Esophagus muscularis mucosa (tissue), 4 donors: ENCODE measurements around the gene UNC5B. TPM values are rescaled to one million over a fixed set of nuclear protein-coding genes. Genes with fewer than 3 reads are reported as not detected.

Source experiments
- DNase-seq: peaks from one replicate; pipeline ENCODE4 v3.0.0-alpha.2; 2017; ENCODE audit errors: extremely low spot score
- H3K27ac ChIP-seq, 4 donors: fragments of 200-600 bp; sonication (generic); replicated peaks in 1 of 4; 1 replicate in 3 of 4; 2 replicates in 1 of 4; pipeline ENCODE4 v1.5.1; 2016 to 2019; ENCODE audit warnings: mild to moderate bottlenecking in 1 of 4
- H3K27me3 ChIP-seq, 4 donors: fragments of 200-600 bp; sonication (generic); one replicate each; pipeline versions ENCODE4 v1.5.1 to v1.6.0; 2016 to 2019
- H3K36me3 ChIP-seq, 4 donors: fragments of 200-600 bp; sonication (generic); one replicate each; pipeline ENCODE4 v1.5.1; 2016 to 2019
- H3K4me1 ChIP-seq, 4 donors: fragments of 200-600 bp; sonication (generic); one replicate each; pipeline ENCODE4 v1.5.1; 2016 to 2019
- H3K4me3 ChIP-seq, 4 donors: fragments of 200-600 bp; sonication (generic); 1 replicate in 2 of 4; 2 replicates in 2 of 4; pipeline ENCODE4 v1.5.1; 2016 to 2019; ENCODE audit warnings: mild to moderate bottlenecking in 4 of 4, moderate library complexity in 1 of 4
- H3K9me3 ChIP-seq, 4 donors: fragments of 200-600 bp; sonication (generic); 1 replicate in 3 of 4; 2 replicates in 1 of 4; pipeline ENCODE4 v1.5.1; 2016 to 2019
- CTCF ChIP-seq, 3 experiments: fragments of 200-600 bp in 2 of 3; fragments of 450-650 bp in 1 of 3; sonication (generic) in 2 of 3; IDR thresholded peaks; one replicate each; pipeline ENCODE4 v1.5.1; 2017 to 2019; ENCODE audit warnings: antibody characterized with exemption in 3 of 3, mild to moderate bottlenecking in 2 of 3, moderate library complexity in 1 of 3
- EP300 ChIP-seq: sonication (generic); formaldehyde crosslinking; IDR thresholded peaks from one replicate; pipeline ENCODE4 v1.6.1; 2017; ENCODE audit warnings: antibody characterized with exemption
- POLR2A ChIP-seq: fragments of 450-650 bp; IDR thresholded peaks from one replicate; pipeline ENCODE4 v1.6.1; 2017; ENCODE audit warnings: antibody characterized with exemption, moderate library complexity, mild to moderate bottlenecking, low read depth
- POLR2AphosphoS5 ChIP-seq, 2 donors: sonication (generic); formaldehyde crosslinking; IDR thresholded peaks; one replicate each; pipeline ENCODE4 v1.6.1; 2017; ENCODE audit warnings: antibody characterized with exemption in 2 of 2
- WGBS: methylation state at CpG from one replicate; pipeline ENCODE4 v1.1.5; 2018; 5-methylcytosine and 5-hydroxymethylcytosine counted together
- intact Hi-C: fragments of 100-400 bp; cut with DNase I; formaldehyde crosslinking; loops from one replicate; pipeline ENCODE4 v1.15.1; 2023
- total RNA-seq, 4 donors: library from RNA; depleted of rRNA; stranded (reverse); fragments of >200 nt; gene quantifications; one replicate each; pipeline versions ENCODE4 v1.1.0 to v1.2.1, GENCODE V29; 2016

UNC5B gene
- total RNA-seq, 4 donors from 2014 or later: 2.1 to 3.7 (median 2.8) TPM

GRCh38 chr10:71285986-71286385, 73.6 kb downstream of the UNC5B start:
- Histone ChIP-seq H3K4me3 (no peak overlapping the region), H3K36me3 (peaks cover 0 to 48% (median 11%) of the 10 kb centered on the region in 4 donors), H3K27ac (no peak overlapping the region), H3K4me1 (peaks cover 0 to 5% (median 0%) of the 10 kb centered on the region in 4 donors), H3K9me3 (no peaks in the 10 kb centered on the region), H3K27me3 (no peaks in the 10 kb centered on the region)
- intact Hi-C loops: loop anchor here (2.0 to 5.0 kb wide), 2 partner anchors 79 to 359 kb away; no protein-coding TSS in a partner anchor
- DNase-seq: no peak
- TF ChIP-seq CTCF (IDR thresholded peaks at IDR 0.05) (no peak), EP300 (no peak), POLR2AphosphoS5 (IDR thresholded peaks at IDR 0.05) (no peak), POLR2A (no peak)
- 66% methylated on average over 4 of the region's 4 CpGs for WGBS

GRCh38 chr10:71286521-71287294, 74.3 kb downstream of the UNC5B start:
- no peak overlapping the region for H3K27ac ChIP-seq
- H3K27me3 ChIP-seq: no peaks in the 10 kb centered on the region
- peaks cover 0 to 54% (median 16%) of the 10 kb centered on the region in 4 donors for H3K36me3 ChIP-seq
- no peak for TF ChIP-seq EP300
- intact Hi-C loops: loop anchor here (2.0 to 5.0 kb wide), 2 partner anchors 79 to 360 kb away; no protein-coding TSS in a partner anchor
- DNase-seq: no peak
- no peak overlapping the region for H3K4me3 ChIP-seq
- H3K9me3 ChIP-seq: no peaks in the 10 kb centered on the region
- 94% methylated on average over 15 of the region's 17 CpGs for WGBS
- peaks cover 0 to 5% (median 0%) of the 10 kb centered on the region in 4 donors for H3K4me1 ChIP-seq

- Histone ChIP-seq H3K36me3 (peaks cover 0 to 54% (median 17%) of the 10 kb centered on the region in 4 donors), H3K9me3 (no peaks in the 10 kb centered on the region), H3K27me3 (no peaks in the 10 kb centered on the region), H3K4me3 (no peak overlapping the region), H3K27ac (no peak overlapping the region), H3K4me1 (peaks cover 0 to 5% (median 0%) of the 10 kb centered on the region in 4 donors)
- WGBS: 61% methylated on average over 3 of the region's 14 CpGs
- intact Hi-C loops: loop anchor here (2.0 to 5.0 kb wide), 2 partner anchors 80 to 361 kb away; no protein-coding TSS in a partner anchor
- TF ChIP-seq POLR2AphosphoS5 (IDR thresholded peaks at IDR 0.05): no peak
- no peak for TF ChIP-seq EP300
- no peak for DNase-seq
Measured at GRCh38 chr10:71287456-71287855, 75.1 kb downstream of the UNC5B start.

GRCh38 chr10:71288461-71288860, 76.1 kb downstream of the UNC5B start:
- H3K9me3 ChIP-seq: no peaks in the 10 kb centered on the region
- WGBS: 93% methylated on average over 15 of the region's 15 CpGs
- no peak overlapping the region for H3K4me3 ChIP-seq
- H3K36me3 ChIP-seq: peaks cover 0 to 63% (median 17%) of the 10 kb centered on the region in 4 donors
- no peak for TF ChIP-seq POLR2AphosphoS5 (IDR thresholded peaks at IDR 0.05)
- TF ChIP-seq POLR2A: no peak
- TF ChIP-seq EP300: no peak
- no peak for TF ChIP-seq CTCF (IDR thresholded peaks at IDR 0.05)
- no peak overlapping the region for H3K27ac ChIP-seq
- no peak for DNase-seq
- intact Hi-C loops: loop anchor here (5.0 kb wide), 1 partner anchor 81 kb away; no protein-coding TSS in a partner anchor
- H3K27me3 ChIP-seq: no peaks in the 10 kb centered on the region
- peaks cover 0 to 5% (median 0%) of the 10 kb centered on the region in 4 donors for H3K4me1 ChIP-seq

- intact Hi-C loops: loop anchor here (5.0 kb wide), 1 partner anchor 82 kb away; no protein-coding TSS in a partner anchor
- TF ChIP-seq POLR2AphosphoS5 (IDR thresholded peaks at IDR 0.05) (no peak), CTCF (IDR thresholded peaks at IDR 0.05) (no peak), EP300 (no peak), POLR2A (no peak)
- no peak for DNase-seq
- H3K27ac ChIP-seq: no peak overlapping the region
- no peak overlapping the region for H3K4me3 ChIP-seq
- H3K27me3 ChIP-seq: no peaks in the 10 kb centered on the region
- H3K36me3 ChIP-seq: peaks cover 0 to 74% (median 17%) of the 10 kb centered on the region in 4 donors
- no peaks in the 10 kb centered on the region for H3K9me3 ChIP-seq
- 83% methylated on average over 12 of the region's 12 CpGs for WGBS
- H3K4me1 ChIP-seq: peaks cover 0 to 5% (median 0%) of the 10 kb centered on the region in 4 donors
Measured at GRCh38 chr10:71289421-71290130, 77.2 kb downstream of the UNC5B start.
